Hepatocyte (in vitro differentiated cells): ENCODE results near the gene BPNT1. TPM values are rescaled to one million over a fixed set of nuclear protein-coding genes. Genes with fewer than 3 reads are reported as not detected.

ENCODE experiments used
- DNase-seq: peaks from one replicate; pipeline ENCODE4 v3.0.0-alpha.2; 2016; ENCODE audit warnings: low spot score
- H2AFZ ChIP-seq: fragments of 200-600 bp; sonication (generic); 2 replicates; pipeline ENCODE4 v1.6.0; 2016; ENCODE audit warnings: antibody characterized with exemption, mild to moderate bottlenecking
- H3K27ac ChIP-seq: fragments of 200-600 bp; sonication (generic); 2 replicates; pipeline ENCODE4 v1.5.1; 2016; ENCODE audit warnings: mild to moderate bottlenecking
- H3K27me3 ChIP-seq: fragments of 200-600 bp; sonication (generic); 2 replicates; pipeline ENCODE4 v1.6.1; 2016
- H3K36me3 ChIP-seq: fragments of 200-600 bp; sonication (generic); replicated peaks from 2 replicates; pipeline ENCODE4 v1.5.1; 2016; ENCODE audit warnings: low read depth; ENCODE audit not compliant: insufficient read depth
- H3K4me1 ChIP-seq: fragments of 200-600 bp; sonication (generic); 2 replicates; pipeline ENCODE4 v1.5.1; 2016; ENCODE audit warnings: mild to moderate bottlenecking, moderate library complexity; ENCODE audit not compliant: insufficient read depth
- H3K4me2 ChIP-seq: fragments of 200-600 bp; sonication (generic); 2 replicates; pipeline ENCODE4 v1.6.0; 2016
- H3K4me3 ChIP-seq: fragments of 200-600 bp; sonication (generic); 2 replicates; pipeline ENCODE4 v1.5.1; 2016; ENCODE audit warnings: mild to moderate bottlenecking
- H3K79me2 ChIP-seq: fragments of 200-600 bp; sonication (generic); 2 replicates; pipeline ENCODE4 v1.6.0; 2017; ENCODE audit warnings: mild to moderate bottlenecking
- H3K9me2 ChIP-seq: fragments of 200-600 bp; sonication (generic); replicated peaks from 2 replicates; pipeline ENCODE4 v1.6.0; 2017; ENCODE audit warnings: mild to moderate bottlenecking; ENCODE audit not compliant: insufficient read depth
- H3K9me3 ChIP-seq: fragments of 200-600 bp; sonication (generic); 2 replicates; pipeline ENCODE4 v1.5.1; 2016; ENCODE audit warnings: low read depth, mild to moderate bottlenecking
- H4K20me1 ChIP-seq: fragments of 200-600 bp; sonication (generic); 2 replicates; pipeline ENCODE4 v1.6.0; 2016; ENCODE audit warnings: mild to moderate bottlenecking; ENCODE audit not compliant: insufficient read depth, poor library complexity, severe bottlenecking
- EZH2 ChIP-seq: fragments of 200-600 bp; sonication (generic); IDR thresholded peaks from 2 replicates; pipeline ENCODE4 v1.6.1; 2016; ENCODE audit warnings: antibody characterized with exemption, mild to moderate bottlenecking, borderline replicate concordance
- EZH2phosphoT487 ChIP-seq: fragments of 200-600 bp; sonication (generic); IDR thresholded peaks from one replicate; pipeline ENCODE4 v1.6.1; 2018; ENCODE audit warnings: antibody characterized with exemption, mild to moderate bottlenecking, low read depth, moderate library complexity; ENCODE audit not compliant: unreplicated experiment, severe bottlenecking
- WGBS: methylation state at CpG from one replicate; pipeline ENCODE4 v1.1.6; 2016; ENCODE audit warnings: low lambda C conversion rate; ENCODE audit errors: missing lambda C conversion rate; 5-methylcytosine and 5-hydroxymethylcytosine counted together
- polyA plus RNA-seq: library from polyadenylated mRNA; unstranded; fragments of >200 nt; fragmentation: Nextera tagmentation; extraction: Ambion mirVana; gene quantifications from 2 replicates; pipeline ENCODE4 v1.2.1, GENCODE V29; 2016
- total RNA-seq: library from RNA; depleted of rRNA; stranded (reverse); fragments of >200 nt; gene quantifications from 2 replicates; pipeline ENCODE4 v1.2.3, GENCODE V29; 2014
- TF ChIP-seq, protein P1 (sequence below): fragments of 200-600 bp; sonication (generic); IDR thresholded peaks from 2 replicates; pipeline ENCODE4 v1.5.1; 2016; ENCODE audit warnings: antibody characterized with exemption, mild to moderate bottlenecking; ENCODE audit not compliant: poor library complexity

Gene BPNT1
- 37.6 and 53.4 TPM in 2 replicates for total RNA-seq
- 9.7 and 11.2 TPM in 2 replicates for polyA plus RNA-seq

GRCh38 chr1:220089650-220090556 lies at the start of gene BPNT1:
Gene BPNT1 (minus strand): TSS chr1:220089788. CDS start chr1:220079846, 9,942 bp downstream.
- H4K20me1 ChIP-seq, result no peaks in the 10 kb centered on the region
- peak within 1 kb of the TSS; percentile 79 for H3K4me2 ChIP-seq
- no peaks in the 10 kb centered on the region for H3K27me3 ChIP-seq
- H3K4me3 ChIP-seq, result peak within 1 kb of the TSS; percentile 63
- 4% methylated on average over 35 of the region's 35 CpGs for WGBS
- H3K79me2 ChIP-seq, result peaks cover 45% of the 10 kb centered on the region
- TF ChIP-seq, protein P1, sequence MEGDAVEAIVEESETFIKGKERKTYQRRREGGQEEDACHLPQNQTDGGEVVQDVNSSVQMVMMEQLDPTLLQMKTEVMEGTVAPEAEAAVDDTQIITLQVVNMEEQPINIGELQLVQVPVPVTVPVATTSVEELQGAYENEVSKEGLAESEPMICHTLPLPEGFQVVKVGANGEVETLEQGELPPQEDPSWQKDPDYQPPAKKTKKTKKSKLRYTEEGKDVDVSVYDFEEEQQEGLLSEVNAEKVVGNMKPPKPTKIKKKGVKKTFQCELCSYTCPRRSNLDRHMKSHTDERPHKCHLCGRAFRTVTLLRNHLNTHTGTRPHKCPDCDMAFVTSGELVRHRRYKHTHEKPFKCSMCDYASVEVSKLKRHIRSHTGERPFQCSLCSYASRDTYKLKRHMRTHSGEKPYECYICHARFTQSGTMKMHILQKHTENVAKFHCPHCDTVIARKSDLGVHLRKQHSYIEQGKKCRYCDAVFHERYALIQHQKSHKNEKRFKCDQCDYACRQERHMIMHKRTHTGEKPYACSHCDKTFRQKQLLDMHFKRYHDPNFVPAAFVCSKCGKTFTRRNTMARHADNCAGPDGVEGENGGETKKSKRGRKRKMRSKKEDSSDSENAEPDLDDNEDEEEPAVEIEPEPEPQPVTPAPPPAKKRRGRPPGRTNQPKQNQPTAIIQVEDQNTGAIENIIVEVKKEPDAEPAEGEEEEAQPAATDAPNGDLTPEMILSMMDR, result peak; percentile 9
- no peak for TF ChIP-seq EZH2phosphoT487
- H2AFZ ChIP-seq, result peak within 1 kb of the TSS; percentile 81
- no peaks in the 10 kb centered on the region for H3K9me3 ChIP-seq
- H3K36me3 ChIP-seq, result no peaks in the 10 kb centered on the region
- no peaks in the 10 kb centered on the region for H3K9me2 ChIP-seq
- peak; percentile 96 for DNase-seq
- peaks cover 4% of the 10 kb centered on the region for H3K4me1 ChIP-seq
- peak within 1 kb of the TSS; percentile 43 for H3K27ac ChIP-seq

GRCh38 chr1:220137019-220137786 lies 47.6 kb upstream of the BPNT1 start:
- H2AFZ ChIP-seq, result no peak overlapping the region
- DNase-seq, result no peak
- H3K4me2 ChIP-seq, result no peak overlapping the region
- no peaks in the 10 kb centered on the region for H3K79me2 ChIP-seq
- no peaks in the 10 kb centered on the region for H3K27me3 ChIP-seq
- no peaks in the 10 kb centered on the region for H3K9me2 ChIP-seq
- no peak overlapping the region for H3K4me3 ChIP-seq
- WGBS, result 94% methylated on average over 9 of the region's 9 CpGs
- H4K20me1 ChIP-seq, result no peaks in the 10 kb centered on the region
- peaks cover 3% of the 10 kb centered on the region for H3K36me3 ChIP-seq
- no peaks in the 10 kb centered on the region for H3K4me1 ChIP-seq
- TF ChIP-seq EZH2phosphoT487, result no peak
- TF ChIP-seq EZH2, result no peak
- TF ChIP-seq, protein P1, result no peak
- no peak overlapping the region for H3K27ac ChIP-seq
- no peaks in the 10 kb centered on the region for H3K9me3 ChIP-seq

DNA sequence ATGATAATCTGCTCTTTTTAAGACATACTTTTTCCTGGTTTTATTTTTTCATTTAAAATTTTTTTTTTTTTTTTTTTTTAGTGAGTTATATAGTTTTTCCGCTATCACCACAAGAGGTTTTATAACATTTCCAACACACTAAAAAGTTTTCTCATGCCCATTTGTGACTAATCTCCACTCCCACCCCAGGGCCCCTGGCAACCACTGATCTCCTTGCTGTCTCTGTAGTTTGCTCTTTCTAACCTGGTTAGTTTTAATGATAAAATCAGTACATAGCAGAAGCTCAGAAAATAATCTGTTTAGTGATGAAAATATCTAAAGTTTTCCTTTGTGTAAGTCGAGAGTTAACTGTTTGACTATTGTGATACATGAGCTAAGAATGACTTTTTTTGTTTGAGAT lies 46.2 kb upstream of the BPNT1 start:
- Histone ChIP-seq H3K9me3 (no peaks in the 10 kb centered on the region), H3K36me3 (peaks cover 3% of the 10 kb centered on the region), H3K4me1 (no peaks in the 10 kb centered on the region), H3K79me2 (no peaks in the 10 kb centered on the region), H3K27me3 (no peaks in the 10 kb centered on the region), H3K9me2 (no peaks in the 10 kb centered on the region), H3K27ac (no peak overlapping the region), H3K4me3 (no peak overlapping the region), H4K20me1 (no peaks in the 10 kb centered on the region), H2AFZ (no peak overlapping the region), H3K4me2 (no peak overlapping the region)
- no peak for TF ChIP-seq EZH2
- TF ChIP-seq EZH2phosphoT487, result no peak
- TF ChIP-seq, protein P1, result no peak
- WGBS, result 88% methylated on average over 2 of the region's 2 CpGs
- no peak for DNase-seq
